Measurements from ENCODE around the gene TIGD6.

DNA sequence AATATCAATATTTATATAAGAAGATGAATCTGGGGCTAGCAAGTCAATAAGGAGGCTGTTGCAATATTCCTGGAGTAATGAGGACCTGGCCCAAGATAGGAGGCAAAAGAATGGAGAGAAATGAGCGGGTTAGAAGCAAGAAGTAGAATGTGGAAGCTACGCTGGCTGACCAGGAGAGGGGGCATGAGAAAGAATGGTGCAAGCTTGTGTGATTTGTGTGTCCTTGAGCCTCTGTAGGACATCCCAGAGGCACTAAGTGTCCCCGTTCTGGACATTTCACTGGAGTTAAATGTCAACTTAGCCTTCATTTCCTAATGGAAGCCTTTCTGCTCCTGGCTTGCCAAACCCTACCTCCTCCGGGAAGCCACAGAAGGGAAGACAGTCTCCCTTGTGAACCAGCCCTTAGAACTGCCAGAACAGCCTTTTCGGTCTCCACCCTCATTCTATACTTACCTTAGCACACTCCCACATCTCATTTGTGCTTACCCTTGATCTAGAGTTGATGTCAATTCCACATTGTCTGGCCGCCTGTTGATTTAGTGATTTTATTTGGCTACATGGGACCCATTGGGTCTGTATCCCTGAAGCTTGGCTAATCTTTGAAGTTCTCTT, 49.2 kb downstream of the TIGD6 start:
- TF ChIP-seq, protein P1, sequence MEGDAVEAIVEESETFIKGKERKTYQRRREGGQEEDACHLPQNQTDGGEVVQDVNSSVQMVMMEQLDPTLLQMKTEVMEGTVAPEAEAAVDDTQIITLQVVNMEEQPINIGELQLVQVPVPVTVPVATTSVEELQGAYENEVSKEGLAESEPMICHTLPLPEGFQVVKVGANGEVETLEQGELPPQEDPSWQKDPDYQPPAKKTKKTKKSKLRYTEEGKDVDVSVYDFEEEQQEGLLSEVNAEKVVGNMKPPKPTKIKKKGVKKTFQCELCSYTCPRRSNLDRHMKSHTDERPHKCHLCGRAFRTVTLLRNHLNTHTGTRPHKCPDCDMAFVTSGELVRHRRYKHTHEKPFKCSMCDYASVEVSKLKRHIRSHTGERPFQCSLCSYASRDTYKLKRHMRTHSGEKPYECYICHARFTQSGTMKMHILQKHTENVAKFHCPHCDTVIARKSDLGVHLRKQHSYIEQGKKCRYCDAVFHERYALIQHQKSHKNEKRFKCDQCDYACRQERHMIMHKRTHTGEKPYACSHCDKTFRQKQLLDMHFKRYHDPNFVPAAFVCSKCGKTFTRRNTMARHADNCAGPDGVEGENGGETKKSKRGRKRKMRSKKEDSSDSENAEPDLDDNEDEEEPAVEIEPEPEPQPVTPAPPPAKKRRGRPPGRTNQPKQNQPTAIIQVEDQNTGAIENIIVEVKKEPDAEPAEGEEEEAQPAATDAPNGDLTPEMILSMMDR (IDR thresholded peaks at IDR 0.05; ENCODE audit: low read depth, low read length), result no peak
- no peak for TF ChIP-seq POLR2A (IDR thresholded peaks at IDR 0.05; ENCODE audit: extremely low read depth, insufficient read length)
